ENCODE measurements around the gene PBX3. TPM values are rescaled to one million over a fixed set of nuclear protein-coding genes. Genes with fewer than 3 reads are reported as not detected.

PBX3 gene
- total and polyA plus RNA-seq, 12 donors: 14.5 to 79.6 (median 56.3) TPM

GRCh38 chr9:125919565-125919964 lies 172.4 kb downstream of the PBX3 start:
- peaks cover 0 to 16% (median 0%) of the 10 kb centered on the region in 9 donors for H3K36me3 ChIP-seq
- no peak overlapping the region for H3K4me3 ChIP-seq
- no peak overlapping the region for H3K27ac ChIP-seq
- ATAC-seq (no peak), DNase-seq (no peak)
- no peaks in the 10 kb centered on the region for H3K9me3 ChIP-seq
- intact Hi-C loops (cut with DNase I): no loop called here
- TF ChIP-seq CTCF (IDR thresholded peaks at IDR 0.05): no peak
- peaks cover 0 to 5% (median 0%) of the 10 kb centered on the region in 9 donors for H3K4me1 ChIP-seq
- no peaks in the 10 kb centered on the region for H3K27me3 ChIP-seq

GRCh38 chr9:125920402-125920801 lies 173.2 kb downstream of the PBX3 start:
- 94 to 95% methylated on average over 2 of the region's 2 CpGs for WGBS, 2 donors
- no peak for TF ChIP-seq CTCF (IDR thresholded peaks at IDR 0.05)

GRCh38 chr9:125922854-125923253 lies 175.7 kb downstream of the PBX3 start:
- ATAC-seq (no peak), DNase-seq (no peak)
- Histone ChIP-seq H3K27ac (no peak overlapping the region), H3K4me1 (no peaks in the 10 kb centered on the region), H3K27me3 (no peaks in the 10 kb centered on the region), H3K36me3 (peaks cover 0 to 12% (median 0%) of the 10 kb centered on the region in 9 donors), H3K9me3 (no peaks in the 10 kb centered on the region), H3K4me3 (no peak overlapping the region)
- 89 to 93% methylated on average over 1 of the region's 1 CpG for WGBS, 2 donors
- TF ChIP-seq CTCF (IDR thresholded peaks at IDR 0.05): no peak
- intact Hi-C loops (cut with DNase I): no loop called here

More at GRCh38 chr9:125920402-125920801, 173.2 kb downstream of the PBX3 start:
- H3K27ac ChIP-seq: no peak overlapping the region
- DNase-seq (no peak), ATAC-seq (no peak)
- no peaks in the 10 kb centered on the region for H3K9me3 ChIP-seq
- no peaks in the 10 kb centered on the region for H3K27me3 ChIP-seq
- no peaks in the 10 kb centered on the region for H3K4me1 ChIP-seq
- H3K36me3 ChIP-seq: peaks cover 0 to 15% (median 0%) of the 10 kb centered on the region in 9 donors
- intact Hi-C loops (cut with DNase I): no loop called here
- no peak overlapping the region for H3K4me3 ChIP-seq

GRCh38 chr9:125924351-125924750 lies 177.2 kb downstream of the PBX3 start:
- Histone ChIP-seq H3K36me3 (peaks cover 0 to 12% (median 0%) of the 10 kb centered on the region in 9 donors), H3K4me3 (no peak overlapping the region), H3K27ac (no peak overlapping the region), H3K4me1 (no peaks in the 10 kb centered on the region), H3K27me3 (no peaks in the 10 kb centered on the region), H3K9me3 (no peaks in the 10 kb centered on the region)
- intact Hi-C loops (cut with DNase I): no loop called here
- DNase-seq: no peak
- 95 to 96% methylated on average over 4 of the region's 4 CpGs for WGBS, 2 donors
- no peak for TF ChIP-seq CTCF (IDR thresholded peaks at IDR 0.05)
- no peak for ATAC-seq

Measured in heart right ventricle (tissue), 16 donors.